ENCODE data around the gene PDRG1.

Gene PDRG1

DNA sequence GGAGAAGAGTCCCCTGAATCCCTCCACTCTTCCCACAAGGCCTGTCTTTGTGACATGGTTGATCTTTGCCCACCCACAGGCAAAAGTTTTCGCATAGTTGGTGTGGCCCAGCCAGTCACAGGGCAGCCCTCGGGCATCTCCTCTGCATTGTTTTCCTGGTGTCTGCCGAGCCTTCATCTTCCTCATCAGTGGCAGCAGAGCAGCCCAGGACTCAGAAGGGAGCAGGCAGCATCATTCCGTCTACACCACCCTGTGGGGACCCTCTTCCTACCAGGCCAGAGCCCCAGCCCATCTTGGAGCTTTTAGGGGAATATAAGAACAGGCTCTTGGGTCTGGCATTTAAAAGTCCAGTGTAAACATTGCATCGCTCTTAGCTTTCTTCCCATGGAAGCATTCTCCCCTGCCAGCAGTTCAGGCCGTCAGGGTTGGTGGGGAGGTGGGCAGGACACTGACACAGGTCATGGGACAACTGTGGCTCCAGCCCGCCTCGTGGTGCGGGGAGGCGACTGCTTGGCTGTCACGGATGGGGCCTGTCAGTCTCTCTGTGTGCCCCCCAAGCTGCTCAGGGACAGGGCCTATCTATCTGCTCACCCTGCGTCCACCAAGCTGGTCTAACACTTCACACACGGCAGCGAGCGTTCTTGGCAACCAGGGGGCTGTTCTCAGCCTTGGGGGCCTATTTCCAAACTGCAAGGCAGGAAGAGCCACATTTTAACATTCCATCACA is 38.3 kb downstream of the PDRG1 start:
- Histone ChIP-seq H2AFZ (ENCODE audit: low read depth) (no peak overlapping the region), H3K4me3 (IDR thresholded peaks at IDR 0.05; ENCODE audit: insufficient read depth, low read depth, low read length) (no peak overlapping the region), H3K4me2 (no peak overlapping the region), H3K27ac (no peak overlapping the region), H3K79me2 (ENCODE audit: insufficient read depth, low read depth) (no peaks in the 10 kb centered on the region), H3K9ac (no peak overlapping the region), H3K27me3 (ENCODE audit: insufficient read depth, low read depth) (no peaks in the 10 kb centered on the region; the same call in 1 of the 2 replicates), H3K36me3 (ENCODE audit: insufficient read depth) (no peaks in the 10 kb centered on the region), H3K4me1 (ENCODE audit: low read depth, poor library complexity, severe bottlenecking) (no peaks in the 10 kb centered on the region), H4K20me1 (ENCODE audit: insufficient read depth) (no peaks in the 10 kb centered on the region)
- TF ChIP-seq, protein P1, sequence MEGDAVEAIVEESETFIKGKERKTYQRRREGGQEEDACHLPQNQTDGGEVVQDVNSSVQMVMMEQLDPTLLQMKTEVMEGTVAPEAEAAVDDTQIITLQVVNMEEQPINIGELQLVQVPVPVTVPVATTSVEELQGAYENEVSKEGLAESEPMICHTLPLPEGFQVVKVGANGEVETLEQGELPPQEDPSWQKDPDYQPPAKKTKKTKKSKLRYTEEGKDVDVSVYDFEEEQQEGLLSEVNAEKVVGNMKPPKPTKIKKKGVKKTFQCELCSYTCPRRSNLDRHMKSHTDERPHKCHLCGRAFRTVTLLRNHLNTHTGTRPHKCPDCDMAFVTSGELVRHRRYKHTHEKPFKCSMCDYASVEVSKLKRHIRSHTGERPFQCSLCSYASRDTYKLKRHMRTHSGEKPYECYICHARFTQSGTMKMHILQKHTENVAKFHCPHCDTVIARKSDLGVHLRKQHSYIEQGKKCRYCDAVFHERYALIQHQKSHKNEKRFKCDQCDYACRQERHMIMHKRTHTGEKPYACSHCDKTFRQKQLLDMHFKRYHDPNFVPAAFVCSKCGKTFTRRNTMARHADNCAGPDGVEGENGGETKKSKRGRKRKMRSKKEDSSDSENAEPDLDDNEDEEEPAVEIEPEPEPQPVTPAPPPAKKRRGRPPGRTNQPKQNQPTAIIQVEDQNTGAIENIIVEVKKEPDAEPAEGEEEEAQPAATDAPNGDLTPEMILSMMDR (conservative IDR thresholded peaks at IDR 0.05; ENCODE audit: low read depth, low read length), result no peak

DNA sequence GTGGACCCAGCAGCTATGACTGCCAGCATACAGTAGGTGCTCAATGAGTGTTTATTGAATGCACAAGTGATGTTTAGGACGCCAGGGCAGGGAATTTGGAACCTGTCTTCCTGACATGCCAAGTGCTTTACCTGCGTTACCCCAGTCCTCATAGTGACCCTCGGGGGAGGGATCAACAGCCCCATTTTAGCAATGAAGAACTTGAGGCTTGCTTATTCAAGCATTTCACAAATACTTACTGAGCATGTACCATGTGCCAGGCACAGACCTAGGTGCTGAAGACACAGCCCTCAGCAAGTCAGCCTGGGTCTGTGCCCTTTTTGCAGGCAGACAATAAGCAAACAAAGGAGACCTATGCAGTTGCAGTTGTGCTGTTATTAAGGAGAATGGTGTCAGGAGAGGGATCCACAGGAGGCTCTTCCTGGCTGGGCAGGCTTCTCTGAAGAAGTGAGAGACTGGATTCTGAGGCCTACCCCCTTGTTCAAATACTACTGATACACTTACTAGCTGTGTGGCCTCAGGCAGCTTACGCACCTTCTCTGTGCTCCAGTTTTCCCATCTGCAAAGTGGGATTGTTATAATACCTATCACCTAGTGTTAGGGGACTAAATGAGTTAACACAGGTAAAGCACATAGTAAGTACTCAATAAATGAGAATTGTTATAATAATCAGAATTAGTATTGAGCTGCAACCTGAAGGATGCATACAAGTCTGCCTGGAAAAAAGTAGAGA is 41.6 kb downstream of the PDRG1 start:
- Histone ChIP-seq H4K20me1 (ENCODE audit: insufficient read depth) (no peaks in the 10 kb centered on the region), H3K27me3 (ENCODE audit: insufficient read depth, low read depth) (no peaks in the 10 kb centered on the region), H3K9ac (no peak overlapping the region), H2AFZ (ENCODE audit: low read depth) (no peak overlapping the region), H3K27ac (no peak overlapping the region), H3K36me3 (ENCODE audit: insufficient read depth) (no peaks in the 10 kb centered on the region), H3K4me3 (IDR thresholded peaks at IDR 0.05; ENCODE audit: insufficient read depth, low read depth, low read length) (no peak overlapping the region), H3K4me2 (no peak overlapping the region), H3K79me2 (ENCODE audit: insufficient read depth, low read depth) (no peaks in the 10 kb centered on the region), H3K4me1 (ENCODE audit: low read depth, poor library complexity, severe bottlenecking) (no peaks in the 10 kb centered on the region)
- TF ChIP-seq, protein P1 (conservative IDR thresholded peaks at IDR 0.05; ENCODE audit: low read depth, low read length), result no peak

DNA sequence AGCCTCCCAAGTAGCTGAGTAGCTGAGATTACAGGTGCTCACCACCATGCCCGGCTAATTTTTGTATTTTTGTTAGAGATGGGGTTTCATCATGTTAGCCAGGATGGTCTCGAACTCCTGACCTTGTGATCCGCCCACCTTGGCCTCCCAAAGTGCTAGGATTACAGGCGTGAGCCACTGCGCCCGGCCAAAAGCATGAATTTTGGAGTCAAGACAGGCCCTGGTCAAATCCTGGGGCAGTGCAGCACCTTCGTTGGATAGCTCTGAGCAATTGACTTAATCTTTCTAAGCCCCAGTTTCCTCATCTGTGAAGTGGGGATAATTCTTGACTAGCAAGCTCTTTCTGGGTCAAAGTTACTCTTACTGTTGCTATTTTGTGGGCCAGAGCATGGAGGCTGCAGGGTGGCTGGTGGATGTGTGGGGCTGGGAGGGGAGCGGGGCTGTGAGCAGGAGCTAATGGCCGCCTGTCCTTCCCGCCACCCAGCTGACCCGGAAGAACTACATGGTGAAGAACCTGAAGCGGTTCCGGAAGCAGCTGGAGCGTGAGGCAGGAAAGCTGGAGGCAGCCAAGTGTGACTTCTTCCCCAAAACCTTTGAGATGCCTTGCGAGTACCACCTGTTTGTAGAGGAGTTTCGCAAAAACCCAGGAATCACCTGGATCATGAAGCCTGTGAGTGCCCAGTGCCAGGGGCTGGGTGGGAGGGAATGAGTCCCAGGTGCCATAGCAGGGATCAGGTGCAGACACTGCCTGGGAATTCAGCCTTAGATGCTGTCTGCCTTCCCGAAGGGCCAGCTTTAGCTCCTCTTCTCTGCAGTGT is 42.4 kb downstream of the PDRG1 start:
- Histone ChIP-seq H3K9ac (no peak overlapping the region), H3K4me3 (IDR thresholded peaks at IDR 0.05; ENCODE audit: insufficient read depth, low read depth, low read length) (no peak overlapping the region), H3K27ac (no peak overlapping the region), H3K36me3 (ENCODE audit: insufficient read depth) (no peaks in the 10 kb centered on the region), H4K20me1 (ENCODE audit: insufficient read depth) (no peaks in the 10 kb centered on the region), H3K79me2 (ENCODE audit: insufficient read depth, low read depth) (no peaks in the 10 kb centered on the region), H3K4me2 (no peak overlapping the region), H2AFZ (ENCODE audit: low read depth) (no peak overlapping the region), H3K4me1 (ENCODE audit: low read depth, poor library complexity, severe bottlenecking) (no peaks in the 10 kb centered on the region), H3K27me3 (ENCODE audit: insufficient read depth, low read depth) (no peaks in the 10 kb centered on the region)
- TF ChIP-seq, protein P1 (conservative IDR thresholded peaks at IDR 0.05; ENCODE audit: low read depth, low read length), result no peak

DNA sequence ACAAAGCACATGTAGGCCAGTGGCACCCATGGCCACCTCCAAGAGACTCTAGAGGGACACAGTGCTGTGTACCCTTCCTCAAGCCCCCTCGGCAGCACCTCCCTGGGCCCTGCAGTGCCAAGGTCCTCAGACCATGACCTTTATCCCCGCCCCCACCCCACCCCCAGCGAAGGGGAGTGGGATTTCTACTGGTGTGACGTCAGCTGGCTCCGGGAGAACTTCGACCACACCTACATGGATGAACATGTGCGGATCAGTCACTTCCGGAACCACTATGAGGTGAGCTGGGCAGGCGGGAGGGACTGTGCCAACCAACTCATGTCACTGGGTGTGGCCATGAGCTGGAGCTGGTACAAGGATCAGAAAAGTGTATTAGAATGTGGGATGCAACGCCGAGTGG is 43.4 kb downstream of the PDRG1 start:
- Histone ChIP-seq H4K20me1 (ENCODE audit: insufficient read depth) (no peaks in the 10 kb centered on the region), H3K4me2 (no peak overlapping the region), H2AFZ (ENCODE audit: low read depth) (no peak overlapping the region), H3K79me2 (ENCODE audit: insufficient read depth, low read depth) (no peaks in the 10 kb centered on the region), H3K9ac (no peak overlapping the region), H3K27ac (no peak overlapping the region), H3K4me1 (ENCODE audit: low read depth, poor library complexity, severe bottlenecking) (no peaks in the 10 kb centered on the region), H3K27me3 (ENCODE audit: insufficient read depth, low read depth) (no peaks in the 10 kb centered on the region), H3K36me3 (ENCODE audit: insufficient read depth) (no peaks in the 10 kb centered on the region), H3K4me3 (IDR thresholded peaks at IDR 0.05; ENCODE audit: insufficient read depth, low read depth, low read length) (no peak overlapping the region)
- TF ChIP-seq, protein P1 (conservative IDR thresholded peaks at IDR 0.05; ENCODE audit: low read depth, low read length), result no peak
